ENCODE results near the gene MRPL42. TPM values are rescaled to one million over a fixed set of nuclear protein-coding genes. Genes with fewer than 3 reads are reported as not detected.
A peak's percentile ranks its signal among the peaks of the same experiment; 100 is the strongest.

The MRPL42 gene
- polyA plus RNA-seq, 1 of the 3 experiments (the other 2 are of a cell fraction), result 39.5 TPM

- Histone ChIP-seq H3K9ac (no peak overlapping the region), H3K4me1 (ENCODE audit: control insufficient read depth in 1 of 2, insufficient read depth in 2 of 2, low read depth in 1 of 2, low read length in 1 of 2) (peaks cover 20 to 29% of the 10 kb centered on the region in 2 experiments; a peak in 3 of 4 replicates), H2AFZ (ENCODE audit: low read depth) (no peak overlapping the region), H3F3A (replicated peaks; ENCODE audit: insufficient read depth) (peaks cover 5% of the 10 kb centered on the region), H3K4me2 (no peak overlapping the region), H3K79me2 (ENCODE audit: insufficient read depth) (peaks cover 100% of the 10 kb centered on the region), H3K27ac (ENCODE audit: low read depth in 2 of 2, low read length in 1 of 2) (peak overlapping the region in 1 of 2 experiments; percentile 64; a peak in 2 of 4 replicates), H3K36me3 (replicated peaks in 1 of 2; ENCODE audit: control insufficient read depth in 1 of 2, insufficient read depth in 2 of 2, low read length in 1 of 2) (peaks cover 0 to 4% of the 10 kb centered on the region in 2 experiments), H3K4me3 (ENCODE audit: low read depth in 2 of 2, low read length in 1 of 2) (no peak overlapping the region), H4K20me1 (ENCODE audit: insufficient read depth) (peaks cover 99% of the 10 kb centered on the region), H3K27me3 (ENCODE audit: insufficient read depth) (no peaks in the 10 kb centered on the region), H3K9me3 (no peaks in the 10 kb centered on the region), H3K9me2 (no peaks in the 10 kb centered on the region)
- POLR2A ChIA-PET, result no interaction called here
- 85% methylated on average over 1 of the region's 1 CpG for WGBS (ENCODE audit: low lambda C conversion rate)
- TF ChIP-seq EZH2phosphoT487 (IDR thresholded peaks at IDR 0.05; ENCODE audit: borderline replicate concordance, low read depth) (no peak), MEF2A (IDR thresholded peaks at IDR 0.05; ENCODE audit: borderline replicate concordance, low read depth) (no peak), RAD21 (IDR thresholded peaks at IDR 0.05; ENCODE audit: low read length) (no peak)
- CTCF ChIA-PET, result interaction anchor here (0.9 to 1.7 kb wide), 3 partner anchors 10 to 29 kb away, joined by 3 to 4 read pairs (median 4); no protein-coding TSS in a partner anchor
- no peak for DNase-seq
Observed at GRCh38 chr12:93426412-93426805, 40.9 kb upstream of the MRPL42 start.

GRCh38 chr12:93427779-93428564 lies 39.3 kb upstream of the MRPL42 start:
- Histone ChIP-seq H2AFZ (ENCODE audit: low read depth) (no peak overlapping the region), H3F3A (replicated peaks; ENCODE audit: insufficient read depth) (peaks cover 5% of the 10 kb centered on the region), H3K9me3 (no peaks in the 10 kb centered on the region), H3K4me1 (ENCODE audit: control insufficient read depth in 1 of 2, insufficient read depth in 2 of 2, low read depth in 1 of 2, low read length in 1 of 2) (peaks cover 18 to 25% of the 10 kb centered on the region in 2 experiments; a peak in 3 of 4 replicates), H3K9me2 (no peaks in the 10 kb centered on the region), H4K20me1 (ENCODE audit: insufficient read depth) (peaks cover 99% of the 10 kb centered on the region), H3K27me3 (ENCODE audit: insufficient read depth) (no peaks in the 10 kb centered on the region), H3K9ac (no peak overlapping the region), H3K36me3 (replicated peaks in 1 of 2; ENCODE audit: control insufficient read depth in 1 of 2, insufficient read depth in 2 of 2, low read length in 1 of 2) (no peaks in the 10 kb centered on the region), H3K27ac (ENCODE audit: low read depth in 2 of 2, low read length in 1 of 2) (peak overlapping the region in 1 of 2 experiments; percentile 11; a peak in 1 of 4 replicates), H3K79me2 (ENCODE audit: insufficient read depth) (peaks cover 100% of the 10 kb centered on the region), H3K4me2 (no peak overlapping the region; the same call in 1 of the 2 replicates), H3K4me3 (ENCODE audit: low read depth in 2 of 2, low read length in 1 of 2) (no peak overlapping the region)
- ChIA-PET CTCF (interaction anchor here (1.6 kb wide), 1 partner anchor 8 kb away, joined by 13 read pairs; no protein-coding TSS in a partner anchor), POLR2A (no interaction called here)
- no peak for TF ChIP-seq MAX (IDR thresholded peaks at IDR 0.05; ENCODE audit: low read depth)
- no peak for TF ChIP-seq GATA2 (CRISPR knock-in tag; IDR thresholded peaks at IDR 0.05)
- no peak for TF ChIP-seq RAD21 (IDR thresholded peaks at IDR 0.05; ENCODE audit: low read length)
- TF ChIP-seq NFIC (IDR thresholded peaks at IDR 0.05; ENCODE audit: borderline replicate concordance), result no peak
- no peak for TF ChIP-seq JUND (IDR thresholded peaks at IDR 0.05)
- no peak for DNase-seq
- 87% methylated on average over 5 of the region's 5 CpGs for WGBS (ENCODE audit: low lambda C conversion rate)

- Histone ChIP-seq H3K4me3 (ENCODE audit: low read depth in 2 of 2, low read length in 1 of 2) (no peak overlapping the region), H3K36me3 (replicated peaks in 1 of 2; ENCODE audit: control insufficient read depth in 1 of 2, insufficient read depth in 2 of 2, low read length in 1 of 2) (no peaks in the 10 kb centered on the region), H3K4me1 (ENCODE audit: control insufficient read depth in 1 of 2, insufficient read depth in 2 of 2, low read depth in 1 of 2, low read length in 1 of 2) (peaks cover 15 to 20% of the 10 kb centered on the region in 2 experiments; a peak in 3 of 4 replicates), H3K27ac (ENCODE audit: low read depth in 2 of 2, low read length in 1 of 2) (no peak overlapping the region), H4K20me1 (ENCODE audit: insufficient read depth) (peaks cover 99% of the 10 kb centered on the region), H3K4me2 (no peak overlapping the region), H3K9me2 (no peaks in the 10 kb centered on the region), H3K27me3 (ENCODE audit: insufficient read depth) (no peaks in the 10 kb centered on the region), H3K9me3 (no peaks in the 10 kb centered on the region), H3K79me2 (ENCODE audit: insufficient read depth) (peaks cover 100% of the 10 kb centered on the region), H3F3A (replicated peaks; ENCODE audit: insufficient read depth) (peaks cover 9% of the 10 kb centered on the region), H2AFZ (ENCODE audit: low read depth) (no peak overlapping the region), H3K9ac (no peak overlapping the region)
- ChIA-PET CTCF (interaction anchor here (1.6 kb wide), 1 partner anchor 10 kb away, joined by 17 read pairs; no protein-coding TSS in a partner anchor), POLR2A (no interaction called here)
- 81% methylated on average over 1 of the region's 1 CpG for WGBS (ENCODE audit: low lambda C conversion rate)
- DNase-seq, result no peak
- TF ChIP-seq IRF3 (IDR thresholded peaks at IDR 0.05; ENCODE audit: low read depth, low read length) (no peak), PBX3 (IDR thresholded peaks at IDR 0.05) (no peak), USF1 (IDR thresholded peaks at IDR 0.05; ENCODE audit: borderline replicate concordance, low read depth) (no peak), TEAD4 (IDR thresholded peaks at IDR 0.05; ENCODE audit: borderline replicate concordance, insufficient read depth) (no peak), MXI1 (IDR thresholded peaks at IDR 0.05; ENCODE audit: low read depth, low read length) (no peak), CTCF (IDR thresholded peaks at IDR 0.05) (no peak), NRF1 (IDR thresholded peaks at IDR 0.05; ENCODE audit: low read depth, low read length) (no peak), JUND (IDR thresholded peaks at IDR 0.05) (no peak), ELF1 (IDR thresholded peaks at IDR 0.05) (no peak)
Observed at GRCh38 chr12:93429448-93429847, 37.9 kb upstream of the MRPL42 start.

Data from SK-N-SH (cell line).